Fibroblast of pulmonary artery (primary cell): ENCODE results near the gene HIPK2.

ENCODE experiments used
- DNase-seq: peaks from one replicate; pipeline ENCODE4 v3.0.0-alpha.2; 2010; ENCODE audit warnings: low read depth
- H3K4me3 ChIP-seq: replicated peaks from 2 replicates; pipeline ENCODE4 v1.5.1; 2011; ENCODE audit warnings: low read depth, mild to moderate bottlenecking, control low read depth, low read length, moderate library complexity
- TF ChIP-seq, protein P1 (sequence below): IDR thresholded peaks from 2 replicates; pipeline ENCODE4 v1.5.1; 2011; ENCODE audit warnings: mild to moderate bottlenecking, control low read depth, low read length, inconsistent platforms; ENCODE audit errors: missing control alignments

HIPK2 gene

DNA sequence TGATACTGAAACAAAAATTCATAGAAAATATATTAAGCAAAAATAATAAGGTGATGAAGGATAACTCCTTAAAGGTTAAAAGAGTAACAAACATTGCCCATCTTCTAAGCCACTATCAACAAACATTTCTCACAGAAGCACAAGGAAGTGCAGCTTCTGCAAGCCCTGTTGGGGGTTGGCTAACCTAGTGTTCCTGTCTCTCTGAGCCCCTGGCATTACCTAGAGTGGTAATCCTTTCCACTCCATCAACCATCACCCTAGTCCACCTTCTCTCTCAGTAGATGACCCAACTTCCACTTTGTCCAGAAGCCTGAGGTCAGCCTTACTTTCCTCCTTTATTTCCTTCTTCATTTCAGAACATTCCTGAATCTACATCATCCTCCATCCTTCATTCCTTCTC is 59.7 kb downstream of the HIPK2 start:
- no peak overlapping the region for H3K4me3 ChIP-seq
- DNase-seq, result no peak
- TF ChIP-seq, protein P1, sequence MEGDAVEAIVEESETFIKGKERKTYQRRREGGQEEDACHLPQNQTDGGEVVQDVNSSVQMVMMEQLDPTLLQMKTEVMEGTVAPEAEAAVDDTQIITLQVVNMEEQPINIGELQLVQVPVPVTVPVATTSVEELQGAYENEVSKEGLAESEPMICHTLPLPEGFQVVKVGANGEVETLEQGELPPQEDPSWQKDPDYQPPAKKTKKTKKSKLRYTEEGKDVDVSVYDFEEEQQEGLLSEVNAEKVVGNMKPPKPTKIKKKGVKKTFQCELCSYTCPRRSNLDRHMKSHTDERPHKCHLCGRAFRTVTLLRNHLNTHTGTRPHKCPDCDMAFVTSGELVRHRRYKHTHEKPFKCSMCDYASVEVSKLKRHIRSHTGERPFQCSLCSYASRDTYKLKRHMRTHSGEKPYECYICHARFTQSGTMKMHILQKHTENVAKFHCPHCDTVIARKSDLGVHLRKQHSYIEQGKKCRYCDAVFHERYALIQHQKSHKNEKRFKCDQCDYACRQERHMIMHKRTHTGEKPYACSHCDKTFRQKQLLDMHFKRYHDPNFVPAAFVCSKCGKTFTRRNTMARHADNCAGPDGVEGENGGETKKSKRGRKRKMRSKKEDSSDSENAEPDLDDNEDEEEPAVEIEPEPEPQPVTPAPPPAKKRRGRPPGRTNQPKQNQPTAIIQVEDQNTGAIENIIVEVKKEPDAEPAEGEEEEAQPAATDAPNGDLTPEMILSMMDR, result no peak

DNA sequence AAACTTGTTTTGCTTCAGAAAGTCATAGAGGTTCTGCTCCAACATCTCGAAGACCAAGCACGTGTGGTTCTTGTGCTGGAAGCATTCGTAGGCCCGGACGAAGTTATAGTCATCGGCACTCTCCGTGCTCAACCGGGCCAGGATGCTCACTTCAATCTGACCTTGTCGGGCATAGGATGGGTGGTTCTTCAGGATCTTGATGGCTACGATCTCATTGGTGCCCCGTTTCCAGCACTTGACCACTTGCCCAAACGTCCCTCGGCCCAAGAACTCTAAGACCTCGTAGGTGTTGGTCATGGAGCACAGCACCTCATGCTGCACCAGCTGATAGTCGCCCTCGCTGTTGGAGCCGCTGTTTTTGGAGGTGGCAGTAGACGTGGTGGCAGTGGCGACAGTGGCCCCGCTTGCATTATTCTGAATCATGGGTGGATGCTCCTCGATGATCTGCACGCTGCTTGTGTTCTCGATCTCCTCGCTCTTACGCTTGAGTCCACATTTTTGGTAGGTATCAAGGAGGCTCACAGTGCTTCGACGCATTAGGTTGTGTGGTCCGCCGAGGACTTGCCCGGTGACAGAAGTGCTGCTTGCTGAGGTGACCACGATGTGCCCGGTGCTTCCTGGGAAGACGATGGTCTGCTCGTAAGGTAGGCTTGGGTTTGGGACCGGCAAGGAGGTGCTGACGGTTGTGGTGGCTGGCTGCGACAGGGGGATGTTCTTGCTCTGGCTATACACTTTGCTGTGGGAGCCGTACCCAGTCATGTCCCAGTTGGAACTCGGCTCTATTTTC is 61.4 kb downstream of the HIPK2 start:
- H3K4me3 ChIP-seq, result no peak overlapping the region
- no peak for DNase-seq
- TF ChIP-seq, protein P1, result no peak

DNA sequence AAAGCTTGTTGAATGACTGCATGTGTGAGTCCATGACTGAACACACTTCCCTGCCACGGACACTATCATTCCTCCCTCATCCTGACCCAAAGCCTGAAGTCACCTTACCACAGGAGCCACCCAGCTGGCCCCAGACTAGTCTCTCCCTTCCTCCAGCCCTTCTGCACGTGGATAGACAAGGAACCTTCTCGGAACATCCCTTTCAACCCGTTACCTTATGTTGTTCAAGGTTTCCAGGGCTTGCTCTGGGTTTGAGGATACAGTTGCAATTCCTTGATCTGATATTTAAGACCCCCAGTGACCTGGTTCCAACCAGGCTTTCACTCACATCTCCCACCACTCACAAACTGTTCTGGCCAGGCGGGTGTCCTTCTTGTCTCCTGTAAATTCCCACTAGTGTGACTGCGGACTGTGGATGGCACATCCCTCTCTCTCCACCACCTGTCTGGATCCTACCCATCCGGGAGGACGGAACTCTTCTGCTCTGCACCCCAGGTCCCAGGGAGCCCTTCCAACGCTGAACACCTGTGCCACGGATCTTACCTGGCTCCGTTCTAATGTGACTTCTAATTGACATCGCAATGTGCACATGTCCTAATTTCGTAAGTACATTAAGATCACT is 62.5 kb downstream of the HIPK2 start:
- DNase-seq, result no peak
- TF ChIP-seq, protein P1, result no peak
- H3K4me3 ChIP-seq, result no peak overlapping the region

GRCh38 chr7:139714163-139714901 is 63.5 kb downstream of the HIPK2 start:
- DNase-seq, result no peak
- TF ChIP-seq, protein P1, result no peak
- H3K4me3 ChIP-seq, result no peak overlapping the region

DNA sequence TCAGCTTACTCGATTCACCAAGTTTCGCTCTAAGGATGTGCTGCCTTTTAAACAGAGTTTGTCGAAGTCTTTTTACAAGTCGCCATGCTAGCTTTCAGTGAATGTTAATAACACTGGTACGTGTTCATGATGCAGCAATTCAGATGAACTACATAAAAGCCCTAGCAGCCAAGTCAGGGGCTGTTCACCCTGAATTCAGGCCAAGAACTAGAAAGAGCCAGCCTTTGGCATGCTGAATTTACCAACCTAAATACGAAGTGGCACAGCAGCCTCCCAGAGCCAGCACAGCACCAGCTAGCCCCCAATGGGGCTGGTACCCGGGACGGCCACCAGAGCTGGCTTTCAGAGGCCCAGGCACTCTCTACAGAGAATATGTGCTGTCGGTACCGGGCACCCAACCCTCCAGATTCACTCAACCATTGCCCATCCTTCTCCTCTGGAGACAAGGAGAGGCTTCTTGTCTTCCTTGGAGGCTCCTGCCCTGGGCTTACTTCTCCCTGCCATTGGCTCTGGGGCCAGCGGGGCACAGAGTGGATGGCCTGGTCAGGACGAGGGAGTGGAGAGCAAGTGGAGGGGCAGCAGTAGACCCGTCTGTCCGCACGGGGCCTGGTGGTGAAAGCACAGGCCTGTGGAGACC is 64.2 kb downstream of the HIPK2 start:
- DNase-seq, result no peak
- no peak overlapping the region for H3K4me3 ChIP-seq
- TF ChIP-seq, protein P1, result no peak

GRCh38 chr7:139713061-139713460 is 64.7 kb downstream of the HIPK2 start:
- no peak for DNase-seq
- no peak overlapping the region for H3K4me3 ChIP-seq
- TF ChIP-seq, protein P1, result no peak
